ENCODE results near the gene SHH. TPM values are rescaled to one million over a fixed set of nuclear protein-coding genes. Genes with fewer than 3 reads are reported as not detected.

Gene SHH
- polyA plus RNA-seq, 1 donor from 2014 or later = 1.5 TPM

DNA sequence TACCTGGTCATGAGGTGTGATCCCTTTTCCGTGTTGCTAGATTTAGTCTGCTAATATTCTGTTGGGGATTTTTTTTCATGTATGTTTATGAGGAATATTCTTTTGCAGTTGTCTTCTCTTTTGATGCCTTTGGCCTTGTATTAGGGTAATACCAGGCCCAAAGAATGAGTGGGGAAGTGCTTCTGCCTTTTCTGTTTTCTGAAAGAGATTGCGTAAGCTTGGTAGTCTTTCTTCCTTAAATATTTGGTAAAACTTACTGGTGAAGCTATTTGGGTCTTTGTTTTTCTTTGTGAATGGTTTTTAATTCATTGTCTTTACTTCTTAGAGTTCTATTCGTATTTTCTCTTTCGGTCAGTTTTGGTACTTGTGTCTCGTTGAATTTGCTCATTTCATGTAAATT is 51.1 kb downstream of the SHH start:
- no peak overlapping the region for H3K4me3 ChIP-seq (ENCODE audit: low read length)
- H3K79me2 ChIP-seq (replicated peaks; ENCODE audit: insufficient read depth, low read length) = peaks cover 25% of the 10 kb centered on the region
- no peak overlapping the region for H3K4me2 ChIP-seq (ENCODE audit: low read length)
- no peak overlapping the region for H3K27ac ChIP-seq (ENCODE audit: low read length)
- no peaks in the 10 kb centered on the region for H3K27me3 ChIP-seq (ENCODE audit: insufficient read depth, low read depth, low read length)
- H3K9ac ChIP-seq (ENCODE audit: low read length) = no peak overlapping the region
- H4K20me1 ChIP-seq (ENCODE audit: insufficient read depth) = no peaks in the 10 kb centered on the region
- H3K9me2 ChIP-seq (ENCODE audit: insufficient read depth, low read length) = no peaks in the 10 kb centered on the region
- H3K36me3 ChIP-seq (ENCODE audit: insufficient read depth, low read length) = no peaks in the 10 kb centered on the region
- TF ChIP-seq, protein P1, sequence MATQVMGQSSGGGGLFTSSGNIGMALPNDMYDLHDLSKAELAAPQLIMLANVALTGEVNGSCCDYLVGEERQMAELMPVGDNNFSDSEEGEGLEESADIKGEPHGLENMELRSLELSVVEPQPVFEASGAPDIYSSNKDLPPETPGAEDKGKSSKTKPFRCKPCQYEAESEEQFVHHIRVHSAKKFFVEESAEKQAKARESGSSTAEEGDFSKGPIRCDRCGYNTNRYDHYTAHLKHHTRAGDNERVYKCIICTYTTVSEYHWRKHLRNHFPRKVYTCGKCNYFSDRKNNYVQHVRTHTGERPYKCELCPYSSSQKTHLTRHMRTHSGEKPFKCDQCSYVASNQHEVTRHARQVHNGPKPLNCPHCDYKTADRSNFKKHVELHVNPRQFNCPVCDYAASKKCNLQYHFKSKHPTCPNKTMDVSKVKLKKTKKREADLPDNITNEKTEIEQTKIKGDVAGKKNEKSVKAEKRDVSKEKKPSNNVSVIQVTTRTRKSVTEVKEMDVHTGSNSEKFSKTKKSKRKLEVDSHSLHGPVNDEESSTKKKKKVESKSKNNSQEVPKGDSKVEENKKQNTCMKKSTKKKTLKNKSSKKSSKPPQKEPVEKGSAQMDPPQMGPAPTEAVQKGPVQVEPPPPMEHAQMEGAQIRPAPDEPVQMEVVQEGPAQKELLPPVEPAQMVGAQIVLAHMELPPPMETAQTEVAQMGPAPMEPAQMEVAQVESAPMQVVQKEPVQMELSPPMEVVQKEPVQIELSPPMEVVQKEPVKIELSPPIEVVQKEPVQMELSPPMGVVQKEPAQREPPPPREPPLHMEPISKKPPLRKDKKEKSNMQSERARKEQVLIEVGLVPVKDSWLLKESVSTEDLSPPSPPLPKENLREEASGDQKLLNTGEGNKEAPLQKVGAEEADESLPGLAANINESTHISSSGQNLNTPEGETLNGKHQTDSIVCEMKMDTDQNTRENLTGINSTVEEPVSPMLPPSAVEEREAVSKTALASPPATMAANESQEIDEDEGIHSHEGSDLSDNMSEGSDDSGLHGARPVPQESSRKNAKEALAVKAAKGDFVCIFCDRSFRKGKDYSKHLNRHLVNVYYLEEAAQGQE (IDR thresholded peaks at IDR 0.05; ENCODE audit: borderline replicate concordance) = no peak
- no peak for TF ChIP-seq MXI1 (conservative IDR thresholded peaks at IDR 0.05; ENCODE audit: poor library complexity, severe bottlenecking)
- TF ChIP-seq TAF1 (IDR thresholded peaks at IDR 0.05; ENCODE audit: low read depth) = no peak
- TF ChIP-seq, protein P2, sequence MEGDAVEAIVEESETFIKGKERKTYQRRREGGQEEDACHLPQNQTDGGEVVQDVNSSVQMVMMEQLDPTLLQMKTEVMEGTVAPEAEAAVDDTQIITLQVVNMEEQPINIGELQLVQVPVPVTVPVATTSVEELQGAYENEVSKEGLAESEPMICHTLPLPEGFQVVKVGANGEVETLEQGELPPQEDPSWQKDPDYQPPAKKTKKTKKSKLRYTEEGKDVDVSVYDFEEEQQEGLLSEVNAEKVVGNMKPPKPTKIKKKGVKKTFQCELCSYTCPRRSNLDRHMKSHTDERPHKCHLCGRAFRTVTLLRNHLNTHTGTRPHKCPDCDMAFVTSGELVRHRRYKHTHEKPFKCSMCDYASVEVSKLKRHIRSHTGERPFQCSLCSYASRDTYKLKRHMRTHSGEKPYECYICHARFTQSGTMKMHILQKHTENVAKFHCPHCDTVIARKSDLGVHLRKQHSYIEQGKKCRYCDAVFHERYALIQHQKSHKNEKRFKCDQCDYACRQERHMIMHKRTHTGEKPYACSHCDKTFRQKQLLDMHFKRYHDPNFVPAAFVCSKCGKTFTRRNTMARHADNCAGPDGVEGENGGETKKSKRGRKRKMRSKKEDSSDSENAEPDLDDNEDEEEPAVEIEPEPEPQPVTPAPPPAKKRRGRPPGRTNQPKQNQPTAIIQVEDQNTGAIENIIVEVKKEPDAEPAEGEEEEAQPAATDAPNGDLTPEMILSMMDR (IDR thresholded peaks at IDR 0.05; ENCODE audit: poor library complexity, severe bottlenecking) = no peak
- no peak for TF ChIP-seq SMC3 (conservative IDR thresholded peaks at IDR 0.05; ENCODE audit: poor library complexity)
- no peak for TF ChIP-seq RAD21 (conservative IDR thresholded peaks at IDR 0.05)
- no peak for TF ChIP-seq POLR2AphosphoS5 (IDR thresholded peaks at IDR 0.05)
- TF ChIP-seq EZH2 (IDR thresholded peaks at IDR 0.05; ENCODE audit: borderline replicate concordance, insufficient read depth, low read length, poor library complexity, severe bottlenecking) = no peak
- no peak for TF ChIP-seq EP300 (conservative IDR thresholded peaks at IDR 0.05; ENCODE audit: poor library complexity, severe bottlenecking)
- no peak overlapping the region for H2AFZ ChIP-seq (ENCODE audit: low read depth, low read length)
- H3F3A ChIP-seq (ENCODE audit: insufficient read depth, low read length, poor library complexity, severe bottlenecking) = no peaks in the 10 kb centered on the region
- H3K9me3 ChIP-seq (ENCODE audit: low read length) = no peaks in the 10 kb centered on the region

DNA sequence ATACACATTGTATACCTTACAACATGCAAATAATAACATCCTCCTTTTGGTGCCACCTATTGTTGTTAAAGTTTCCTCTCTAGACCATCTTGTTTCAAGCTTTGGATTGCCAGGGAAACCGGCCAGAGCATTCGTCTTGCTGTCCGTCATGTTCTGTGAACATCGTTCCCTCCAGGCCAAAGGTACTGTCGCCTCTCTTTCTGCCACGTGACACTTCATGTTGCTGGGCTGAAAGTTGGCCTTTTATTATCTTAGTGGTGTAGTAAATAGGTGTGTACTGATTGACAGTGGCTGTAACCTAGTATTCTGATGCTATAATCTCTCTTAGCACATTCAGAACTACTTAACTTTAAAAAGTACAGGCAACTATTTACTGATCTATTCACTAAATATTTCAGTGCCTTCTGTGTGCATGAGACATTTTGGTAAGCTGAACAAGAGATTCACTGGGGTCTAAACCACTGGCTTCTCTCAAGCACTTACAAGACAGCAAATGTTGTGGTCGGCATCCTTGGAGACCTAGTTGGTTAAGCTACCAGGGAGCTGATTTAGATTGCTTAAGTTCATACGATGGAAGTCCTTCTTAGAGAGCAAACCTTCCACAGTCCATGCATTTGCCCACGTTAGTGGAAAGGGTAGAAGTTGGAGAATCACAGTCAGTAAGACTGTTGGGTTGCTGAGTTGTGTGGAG is 52.4 kb downstream of the SHH start:
- no peak overlapping the region for H3K27ac ChIP-seq (ENCODE audit: low read length)
- H4K20me1 ChIP-seq (ENCODE audit: insufficient read depth) = no peaks in the 10 kb centered on the region
- peaks cover 36% of the 10 kb centered on the region for H3K79me2 ChIP-seq (replicated peaks; ENCODE audit: insufficient read depth, low read length)

More for the DNA sequence above, 52.4 kb downstream of the SHH start:
- Histone ChIP-seq H3K27me3 (ENCODE audit: insufficient read depth, low read depth, low read length) (no peaks in the 10 kb centered on the region), H2AFZ (ENCODE audit: low read depth, low read length) (no peak overlapping the region), H3K4me3 (ENCODE audit: low read length) (no peak overlapping the region), H3K9me2 (ENCODE audit: insufficient read depth, low read length) (no peaks in the 10 kb centered on the region), H3K9me3 (ENCODE audit: low read length) (no peaks in the 10 kb centered on the region), H3K4me2 (ENCODE audit: low read length) (no peak overlapping the region), H3K9ac (ENCODE audit: low read length) (no peak overlapping the region), H3K36me3 (ENCODE audit: insufficient read depth, low read length) (no peaks in the 10 kb centered on the region), H3F3A (ENCODE audit: insufficient read depth, low read length, poor library complexity, severe bottlenecking) (no peaks in the 10 kb centered on the region)
- TF ChIP-seq SMC3 (conservative IDR thresholded peaks at IDR 0.05; ENCODE audit: poor library complexity) (no peak), EP300 (conservative IDR thresholded peaks at IDR 0.05; ENCODE audit: poor library complexity, severe bottlenecking) (no peak), TAF1 (IDR thresholded peaks at IDR 0.05; ENCODE audit: low read depth) (no peak), MXI1 (conservative IDR thresholded peaks at IDR 0.05; ENCODE audit: poor library complexity, severe bottlenecking) (no peak), EZH2 (IDR thresholded peaks at IDR 0.05; ENCODE audit: borderline replicate concordance, insufficient read depth, low read length, poor library complexity, severe bottlenecking) (no peak), RAD21 (conservative IDR thresholded peaks at IDR 0.05) (no peak), POLR2AphosphoS5 (IDR thresholded peaks at IDR 0.05) (no peak)
- TF ChIP-seq, protein P1 (IDR thresholded peaks at IDR 0.05; ENCODE audit: borderline replicate concordance) = no peak
- TF ChIP-seq, protein P2 (IDR thresholded peaks at IDR 0.05; ENCODE audit: poor library complexity, severe bottlenecking) = no peak
